A549 treated with dexamethasone at 1 μM for 4 hours (cell line): ENCODE data around the gene OR6S1. TPM values are rescaled to one million over a fixed set of nuclear protein-coding genes. Genes with fewer than 3 reads are reported as not detected.

ENCODE experiments used
- total RNA-seq: library from RNA; stranded (reverse); fragments of 200-300 nt; extraction: Qiagen RNA extraction; gene quantifications from 5 replicates; pipeline ENCODE4 v1.2.3, GENCODE V29; 2022

OR6S1 gene
- total RNA-seq = not detected in 5 replicates

GRCh38 chr14:20641591-20641990 lies at the start of gene OR6S1:
OR6S1 (minus strand) TSS chr14:20641691; CDS start chr14:20641691, 0 bp downstream.

DNA sequence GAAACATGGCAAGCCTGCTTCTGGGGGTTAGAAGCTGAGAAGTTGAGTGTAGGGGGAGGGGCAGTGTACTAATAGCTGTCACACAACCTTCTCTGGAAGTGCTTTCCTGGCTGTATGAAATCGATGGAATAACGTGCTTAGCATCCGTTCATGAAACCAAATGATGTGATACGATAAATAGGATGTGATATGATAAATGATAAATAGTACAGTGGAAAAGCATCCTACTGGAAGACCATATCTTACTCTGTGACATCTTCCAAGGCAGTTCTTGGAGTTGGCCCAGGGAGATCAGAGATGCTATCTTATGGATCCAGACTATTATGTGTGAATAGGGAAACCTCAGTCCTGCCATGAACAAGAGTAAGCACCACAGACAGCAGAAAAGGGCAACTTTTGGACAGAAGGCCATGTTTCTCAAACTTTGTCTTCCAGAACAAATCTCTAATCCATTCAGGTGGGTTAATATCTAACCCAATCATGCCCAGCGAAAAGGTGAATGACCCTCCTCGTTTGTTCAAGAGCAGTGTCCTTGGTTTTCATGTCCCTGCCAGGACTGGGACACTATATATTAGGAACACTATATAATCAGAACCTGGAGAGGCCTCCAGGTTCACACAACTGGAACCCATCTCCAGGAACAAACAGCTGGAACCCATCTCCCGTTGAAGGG lies 46.8 kb upstream of the OR6S1 start, which contains the start of gene ANG:
ANG (plus strand) TSS at position 598 of the 673 bp plus-strand sequence. CDS start 4,801 bp downstream, outside the sequence.

DNA sequence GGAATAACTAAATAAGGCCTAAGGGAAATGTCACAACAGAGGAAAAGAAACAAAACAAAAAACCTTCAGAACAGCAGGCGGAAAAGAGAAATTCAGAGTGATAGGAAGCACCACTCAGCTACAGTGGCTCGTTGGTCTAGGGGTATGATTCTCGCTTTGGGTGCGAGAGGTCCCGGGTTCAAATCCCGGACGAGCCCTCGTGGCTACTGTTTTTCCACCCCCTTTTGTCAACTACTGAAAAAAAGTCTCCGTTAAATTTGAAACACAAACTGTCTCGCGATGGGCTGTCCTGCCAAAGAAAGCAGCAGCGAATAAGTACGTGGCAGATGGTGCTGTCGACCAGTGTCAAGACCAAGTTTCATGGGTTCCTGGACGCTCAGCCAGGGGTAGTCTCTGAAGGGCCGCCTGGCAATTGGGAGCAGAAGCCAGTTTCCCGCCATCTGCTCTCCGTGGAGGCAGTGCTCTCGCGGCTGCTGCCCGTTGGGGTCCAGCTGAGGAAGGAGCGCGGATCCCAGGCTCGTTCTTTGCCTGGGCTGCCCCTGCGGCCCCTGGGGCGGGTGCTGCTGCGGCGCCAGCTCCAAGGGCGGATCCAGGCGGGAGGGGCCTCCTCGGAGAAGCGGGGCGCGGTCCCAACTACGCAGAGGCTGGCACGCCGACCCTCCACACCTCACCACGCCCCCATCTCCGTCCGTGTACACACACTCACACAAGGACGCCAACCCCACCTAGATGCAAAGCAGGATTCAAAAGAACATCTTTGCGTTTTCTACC lies 42.6 kb upstream of the OR6S1 start, which contains the start of gene RNASE4:
RNASE4 (plus strand) TSS at position 670 of the 771 bp plus-strand sequence. CDS start 14,812 bp downstream, outside the sequence.

DNA sequence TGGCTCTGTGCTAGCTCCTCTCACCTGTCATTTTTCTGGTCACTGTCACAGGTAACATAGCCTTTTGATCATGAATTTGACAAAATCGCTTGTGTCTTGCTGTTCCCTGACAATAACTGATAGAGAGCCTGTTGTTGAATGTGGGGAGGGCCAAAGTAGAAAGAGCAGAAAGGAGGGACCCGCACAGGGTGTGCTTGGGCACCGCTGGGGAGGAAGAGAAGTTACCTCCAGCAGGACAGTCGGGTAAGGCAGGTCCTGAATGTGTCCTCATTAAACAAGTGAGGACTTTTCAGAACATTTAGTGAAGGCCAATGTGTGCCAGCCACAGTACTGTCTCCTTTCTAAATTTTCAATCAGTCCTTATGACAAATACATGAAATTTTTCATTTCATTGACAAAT lies 50.3 kb downstream of the OR6S1 start, which contains the start of gene RNASE12:
RNASE12 (minus strand) TSS at position 142 of the 400 bp plus-strand sequence. CDS start 653 bp downstream, outside the sequence.

Other genes with a start within 250 kb of the OR6S1 start
- gene TEP1, start 228.2 kb downstream of the OR6S1 start, total RNA-seq = 6.6 to 12.1 TPM (median 10.0 TPM) in 5 replicates
- gene KLHL33, start 205.5 kb downstream of the OR6S1 start, total RNA-seq = 0.01 TPM in 1 of 5 replicates, not detected in the others
- gene OSGEP, start 186.9 kb downstream of the OR6S1 start, total RNA-seq = 19.5 to 24.1 TPM (median 23.7 TPM) in 5 replicates
- gene APEX1, start 186.5 kb downstream of the OR6S1 start, total RNA-seq = 251 to 268 TPM (median 260 TPM) in 5 replicates
- gene PIP4P1, start 180.3 kb downstream of the OR6S1 start, total RNA-seq = 25.5 to 35.2 TPM (median 29.2 TPM) in 5 replicates
- gene PNP, start 172.3 kb downstream of the OR6S1 start, total RNA-seq = 130 to 164 TPM (median 132 TPM) in 5 replicates
- gene RNASE10, start 136.2 kb downstream of the OR6S1 start, total RNA-seq = 0.15 to 0.33 TPM (median 0.22 TPM) in 5 replicates
- not detected in 5 replicates for gene RNASE9, start 80.6 kb downstream of the OR6S1 start, total RNA-seq
- not detected in 5 replicates for gene RNASE11, start 53.7 kb downstream of the OR6S1 start, total RNA-seq
- gene RNASE12, start 50.3 kb downstream of the OR6S1 start, total RNA-seq = not detected in 5 replicates
- gene RNASE4, start 42.9 kb upstream of the OR6S1 start, total RNA-seq = 5.4 to 9.5 TPM (median 8.4 TPM) in 5 replicates
- 7.0 to 11.3 TPM (median 9.3 TPM) in 5 replicates for gene ANG, start 47.1 kb upstream of the OR6S1 start, total RNA-seq
- gene EDDM3A, start 104.2 kb upstream of the OR6S1 start, total RNA-seq = not detected in 5 replicates
- not detected in 5 replicates for gene EDDM3B, start 126.7 kb upstream of the OR6S1 start, total RNA-seq
- not detected in 5 replicates for gene RNASE6, start 139.6 kb upstream of the OR6S1 start, total RNA-seq
- 0.15 to 0.45 TPM (median 0.30 TPM) in 5 replicates for gene RNASE1, start 161.2 kb upstream of the OR6S1 start, total RNA-seq
- not detected in 5 replicates for gene RNASE3, start 249.7 kb upstream of the OR6S1 start, total RNA-seq